WTC11 (cell line): Measurements from ENCODE around the gene WWOX. TPM values are rescaled to one million over a fixed set of nuclear protein-coding genes. Genes with fewer than 3 reads are reported as not detected.

Source experiments
- ATAC-seq: fragments of 200-7000 bp; cut with Tn5 transposase; 2 replicates; pipeline ENCODE4 v1.10.0; 2021; ENCODE audit warnings: mild to moderate bottlenecking, moderate library complexity
- CTCF ChIA-PET: fragments of 300-600 bp; sonication (Branson Sonifier 250); formaldehyde crosslinking; loops from one replicate; lab custom pipeline; 2021; ENCODE audit warnings: antibody characterized with exemption; lab: Charles Lee
- POLR2A ChIA-PET: fragments of 350-600 bp; sonication (Branson Sonifier 250); formaldehyde crosslinking; loops from one replicate; lab custom pipeline; 2021; ENCODE audit warnings: antibody characterized with exemption; lab: Charles Lee
- DNase-seq: peaks from one replicate; pipeline ENCODE4 v3.0.0; 2021; ENCODE audit warnings: low spot score
- H3K27ac Mint-ChIP-seq: 2 replicates; pipeline ENCODE4 v1.8.0; 2021; ENCODE audit warnings: mixed read lengths
- H3K27me3 Mint-ChIP-seq: 2 replicates; pipeline ENCODE4 v1.8.0; 2021; ENCODE audit warnings: low read depth, mild to moderate bottlenecking, moderate library complexity, mixed read lengths
- H3K36me3 Mint-ChIP-seq: 2 replicates; pipeline ENCODE4 v1.8.0; 2021; ENCODE audit warnings: mixed read lengths
- H3K4me1 Mint-ChIP-seq: 2 replicates; pipeline ENCODE4 v1.8.0; 2022; ENCODE audit warnings: mixed read lengths
- H3K4me3 Mint-ChIP-seq: 2 replicates; pipeline ENCODE4 v1.8.0; 2021; ENCODE audit warnings: mild to moderate bottlenecking, moderate library complexity, mixed read lengths
- H3K9me3 Mint-ChIP-seq: 2 replicates; pipeline ENCODE4 v1.8.0; 2021; ENCODE audit warnings: mixed read lengths
- CDX4 ChIP-seq: fragments of 250-450 bp; sonication (Bioruptor Pico); IDR thresholded peaks from 2 replicates; pipeline ENCODE4 v1.9.0; 2021; ENCODE audit warnings: moderate library complexity, mild to moderate bottlenecking, inconsistent platforms, borderline replicate concordance
- EMX1 ChIP-seq: fragments of 250-450 bp; sonication (Bioruptor Pico); IDR thresholded peaks from 2 replicates; pipeline ENCODE4 v1.8.0; 2021; ENCODE audit warnings: mild to moderate bottlenecking
- ETV6 ChIP-seq: sonication (generic); formaldehyde crosslinking; IDR thresholded peaks from 2 replicates; pipeline ENCODE4 v1.8.1; 2022; ENCODE audit warnings: mild to moderate bottlenecking, missing genetic modification reagents
- FOXP1 ChIP-seq: sonication (generic); formaldehyde crosslinking; IDR thresholded peaks from 2 replicates; pipeline ENCODE4 v1.8.0; 2022; ENCODE audit warnings: missing genetic modification reagents, mild to moderate bottlenecking, moderate library complexity, borderline replicate concordance
- HMGXB4 ChIP-seq: sonication (generic); formaldehyde crosslinking; IDR thresholded peaks from 2 replicates; pipeline ENCODE4 v1.8.1; 2023; ENCODE audit warnings: mild to moderate bottlenecking, moderate library complexity, missing genetic modification reagents
- KAT7 ChIP-seq: sonication (generic); formaldehyde crosslinking; IDR thresholded peaks from 2 replicates; pipeline ENCODE4 v1.8.1; 2023; ENCODE audit warnings: missing genetic modification reagents, mild to moderate bottlenecking, borderline replicate concordance
- MXD4 ChIP-seq: fragments of 250-450 bp; sonication (Bioruptor Pico); IDR thresholded peaks from 2 replicates; pipeline ENCODE4 v1.8.0; 2021; ENCODE audit warnings: mild to moderate bottlenecking, moderate library complexity, borderline replicate concordance
- NR1H2 ChIP-seq: sonication (generic); formaldehyde crosslinking; IDR thresholded peaks from 2 replicates; pipeline ENCODE4 v1.9.0; 2021; ENCODE audit warnings: mild to moderate bottlenecking, moderate library complexity, missing genetic modification reagents
- PRRX2 ChIP-seq: fragments of 250-450 bp; sonication (Bioruptor Pico); IDR thresholded peaks from 2 replicates; pipeline ENCODE4 v1.8.0; 2021; ENCODE audit warnings: mild to moderate bottlenecking
- TP53 ChIP-seq: sonication (generic); formaldehyde crosslinking; IDR thresholded peaks from 2 replicates; pipeline ENCODE4 v1.8.1; 2023; ENCODE audit warnings: mild to moderate bottlenecking, missing genetic modification reagents
- USF1 ChIP-seq: sonication (generic); formaldehyde crosslinking; IDR thresholded peaks from 2 replicates; pipeline ENCODE4 v1.8.0; 2022; ENCODE audit warnings: mild to moderate bottlenecking, missing genetic modification reagents
- ZBTB21 ChIP-seq: sonication (generic); formaldehyde crosslinking; IDR thresholded peaks from 2 replicates; pipeline ENCODE4 v1.8.1; 2023; ENCODE audit warnings: mild to moderate bottlenecking, missing genetic modification reagents, borderline replicate concordance
- ZNF138 ChIP-seq: sonication (generic); formaldehyde crosslinking; conservative IDR thresholded peaks from 2 replicates; pipeline ENCODE4 v1.8.1; 2022; ENCODE audit warnings: mild to moderate bottlenecking, moderate library complexity, missing genetic modification reagents
- ZNF281 ChIP-seq: sonication (generic); formaldehyde crosslinking; IDR thresholded peaks from 2 replicates; pipeline ENCODE4 v1.8.0; 2023; ENCODE audit warnings: mild to moderate bottlenecking, missing genetic modification reagents
- ZSCAN18 ChIP-seq: fragments of 250-450 bp; sonication (Bioruptor Pico); IDR thresholded peaks from 2 replicates; pipeline ENCODE4 v2.1.2; 2022; ENCODE audit warnings: mild to moderate bottlenecking, moderate library complexity
- total RNA-seq: library from RNA; stranded (reverse); gene quantifications from 3 replicates; pipeline ENCODE4 v1.2.3, GENCODE V29; 2021

The WWOX gene
- total RNA-seq, 1 experiment from 2014 or later = 15.7 TPM

GRCh38 chr16:78519896-78520295 lies 420.4 kb downstream of the WWOX start:
- no peak for ATAC-seq
- no peaks in the 10 kb centered on the region for H3K4me1 Mint-ChIP-seq
- POLR2A ChIA-PET = no interaction called here
- CTCF ChIA-PET = no interaction called here
- no peaks in the 10 kb centered on the region for H3K9me3 Mint-ChIP-seq
- no peak for DNase-seq
- H3K27me3 Mint-ChIP-seq = no peaks in the 10 kb centered on the region
- TF ChIP-seq MXD4 (CRISPR knock-in tag) = no peak
- no peaks in the 10 kb centered on the region for H3K36me3 Mint-ChIP-seq
- H3K27ac Mint-ChIP-seq = no peak overlapping the region
- no peak overlapping the region for H3K4me3 Mint-ChIP-seq

GRCh38 chr16:78520470-78520869 lies 421.0 kb downstream of the WWOX start:
- ChIA-PET CTCF (no interaction called here), POLR2A (no interaction called here)
- no peaks in the 10 kb centered on the region for H3K4me1 Mint-ChIP-seq
- no peak for DNase-seq
- H3K4me3 Mint-ChIP-seq = no peak overlapping the region
- H3K9me3 Mint-ChIP-seq = no peaks in the 10 kb centered on the region
- no peak overlapping the region for H3K27ac Mint-ChIP-seq
- no peak for TF ChIP-seq KAT7 (CRISPR knock-in tag)
- no peak for TF ChIP-seq ETV6 (CRISPR knock-in tag)
- TF ChIP-seq PRRX2 (CRISPR knock-in tag) = no peak
- no peak for TF ChIP-seq ZNF281 (CRISPR knock-in tag)
- no peak for TF ChIP-seq TP53 (CRISPR knock-in tag)
- no peak for TF ChIP-seq USF1 (CRISPR knock-in tag)
- no peak for TF ChIP-seq ZNF138
- TF ChIP-seq CDX4 (CRISPR knock-in tag) = no peak
- TF ChIP-seq HMGXB4 (CRISPR knock-in tag) = no peak
- TF ChIP-seq EMX1 (CRISPR knock-in tag) = no peak
- no peak for TF ChIP-seq NR1H2 (CRISPR knock-in tag)
- H3K36me3 Mint-ChIP-seq = no peaks in the 10 kb centered on the region
- ATAC-seq = no peak
- no peaks in the 10 kb centered on the region for H3K27me3 Mint-ChIP-seq

GRCh38 chr16:78522327-78522726 lies 422.9 kb downstream of the WWOX start:
- H3K9me3 Mint-ChIP-seq = no peaks in the 10 kb centered on the region
- H3K36me3 Mint-ChIP-seq = no peaks in the 10 kb centered on the region
- CTCF ChIA-PET = no interaction called here
- H3K4me1 Mint-ChIP-seq = no peaks in the 10 kb centered on the region
- H3K27me3 Mint-ChIP-seq = no peaks in the 10 kb centered on the region
- no peak overlapping the region for H3K27ac Mint-ChIP-seq
- H3K4me3 Mint-ChIP-seq = no peak overlapping the region
- POLR2A ChIA-PET = no interaction called here
- TF ChIP-seq FOXP1 (CRISPR knock-in tag) (no peak), ZBTB21 (no peak), ZSCAN18 (CRISPR knock-in tag) (no peak), HMGXB4 (CRISPR knock-in tag) (no peak)
- ATAC-seq (no peak), DNase-seq (no peak)
